ENCODE data around the gene RAB27B.
"Not testable (repeated sequence)": the region's sequence is repeated elsewhere in the genome, so short reads cannot be mapped to it uniquely, and the experiment has no call there.

Gene RAB27B, protein sequence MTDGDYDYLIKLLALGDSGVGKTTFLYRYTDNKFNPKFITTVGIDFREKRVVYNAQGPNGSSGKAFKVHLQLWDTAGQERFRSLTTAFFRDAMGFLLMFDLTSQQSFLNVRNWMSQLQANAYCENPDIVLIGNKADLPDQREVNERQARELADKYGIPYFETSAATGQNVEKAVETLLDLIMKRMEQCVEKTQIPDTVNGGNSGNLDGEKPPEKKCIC

GRCh38 chr18:54828281-54828881 lies at the start of gene RAB27B:
Gene RAB27B (plus strand): TSS chr18:54828477. CDS start chr18:54877586, 49,109 bp downstream.
- DNase-seq (ENCODE audit: low read depth): peak; percentile 24

- DNase-seq (ENCODE audit: low read depth): no peak
Observed at GRCh38 chr18:54780285-54780861, 47.9 kb upstream of the RAB27B start.

GRCh38 chr18:54780970-54781369 lies 47.3 kb upstream of the RAB27B start:
- no peak for DNase-seq (ENCODE audit: low read depth)

GRCh38 chr18:54783139-54783538 lies 45.1 kb upstream of the RAB27B start:
- no peak for DNase-seq (ENCODE audit: low read depth)

DNA sequence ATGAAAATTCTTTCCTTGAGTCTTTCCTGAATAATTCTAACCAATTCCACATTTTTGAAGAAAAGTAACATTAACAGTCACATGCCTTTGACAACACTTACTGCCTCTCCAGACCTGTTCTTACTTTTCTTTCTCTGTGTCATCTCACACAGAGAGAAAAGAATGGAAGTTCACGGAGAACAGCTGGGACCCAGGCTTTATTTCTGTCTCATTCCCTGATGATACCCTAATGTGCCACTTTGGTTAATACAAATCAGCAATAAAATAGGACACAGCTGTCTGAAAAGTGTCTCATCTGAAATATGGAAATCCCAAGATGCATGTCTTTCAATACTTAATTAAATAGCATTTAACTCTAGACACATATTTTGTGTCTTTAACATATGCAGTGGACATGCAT lies 42.1 kb upstream of the RAB27B start:
- DNase-seq (ENCODE audit: low read depth): no peak

- DNase-seq (ENCODE audit: low read depth): no peak
Observed at GRCh38 chr18:54787121-54787520, 41.2 kb upstream of the RAB27B start.

GRCh38 chr18:54787616-54788015 lies 40.7 kb upstream of the RAB27B start:
- DNase-seq (ENCODE audit: low read depth): peak; percentile 75

DNA sequence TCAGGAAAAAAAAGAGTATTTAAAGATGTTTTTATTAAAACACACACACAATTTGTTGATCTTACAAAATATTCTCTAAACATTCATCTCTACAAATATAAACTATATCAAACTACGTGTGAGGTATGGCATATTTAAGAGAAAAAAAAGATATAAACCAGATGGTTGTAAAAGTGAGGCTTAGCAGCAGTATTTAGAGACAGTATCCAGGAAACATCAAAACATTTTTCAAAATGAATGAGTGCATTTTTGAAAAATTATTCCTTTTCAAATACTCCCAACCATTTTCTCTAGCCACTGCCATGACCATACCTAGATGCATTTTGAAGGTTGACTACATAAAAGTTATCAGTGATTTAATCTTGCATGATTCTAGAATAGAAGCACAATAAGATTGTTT lies 38.2 kb upstream of the RAB27B start:
- no peak for DNase-seq (ENCODE audit: low read depth)

DNA sequence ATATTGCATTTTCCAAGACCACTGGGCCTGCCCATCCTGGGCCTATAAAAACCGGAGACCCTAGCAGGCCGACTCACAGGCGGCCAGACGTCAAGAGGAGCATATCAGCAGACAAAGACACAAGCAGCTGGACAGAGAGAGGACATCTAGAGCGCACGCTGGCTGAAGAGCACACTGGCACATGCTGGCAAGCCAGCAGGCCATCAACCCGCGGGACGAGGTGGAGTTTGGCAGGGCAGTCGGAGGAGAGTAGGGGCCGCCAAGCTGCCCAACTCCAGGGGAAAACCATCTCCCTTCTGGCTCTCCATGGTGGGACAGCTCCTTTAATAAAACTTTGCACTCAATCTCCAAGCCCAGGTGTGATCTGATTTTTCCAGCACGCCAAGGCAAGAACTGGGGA lies 36.6 kb upstream of the RAB27B start:
- DNase-seq (ENCODE audit: low read depth): no peak

- DNase-seq (ENCODE audit: low read depth): no peak
Observed at GRCh38 chr18:54792079-54792478, 36.2 kb upstream of the RAB27B start.

- no peak for DNase-seq (ENCODE audit: low read depth)
Observed at GRCh38 chr18:54794823-54795222, 33.5 kb upstream of the RAB27B start.

- DNase-seq (ENCODE audit: low read depth): no peak
Observed at GRCh38 chr18:54798186-54798585, 30.1 kb upstream of the RAB27B start.

DNA sequence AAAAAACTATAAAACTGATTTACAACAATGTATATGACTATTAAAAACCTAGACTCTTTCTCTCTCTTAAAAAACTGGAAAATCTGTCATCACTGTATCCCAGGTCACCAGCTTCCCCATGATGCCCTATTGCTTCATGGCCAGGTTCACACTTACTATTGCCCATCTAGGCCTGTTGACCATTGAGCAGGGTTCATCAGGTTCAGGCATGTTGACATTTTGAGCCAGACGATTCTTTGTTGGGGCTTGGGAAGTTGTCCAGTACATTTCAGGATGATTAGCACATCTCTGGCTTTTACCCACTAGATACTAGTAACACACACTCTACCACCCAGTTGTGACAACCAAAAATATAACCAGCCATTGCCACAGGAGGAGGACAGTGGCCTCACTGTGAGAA lies 26.9 kb upstream of the RAB27B start:
- DNase-seq (ENCODE audit: low read depth): no peak

- no peak for DNase-seq (ENCODE audit: low read depth)
Observed at GRCh38 chr18:54802178-54802577, 26.1 kb upstream of the RAB27B start.

DNA sequence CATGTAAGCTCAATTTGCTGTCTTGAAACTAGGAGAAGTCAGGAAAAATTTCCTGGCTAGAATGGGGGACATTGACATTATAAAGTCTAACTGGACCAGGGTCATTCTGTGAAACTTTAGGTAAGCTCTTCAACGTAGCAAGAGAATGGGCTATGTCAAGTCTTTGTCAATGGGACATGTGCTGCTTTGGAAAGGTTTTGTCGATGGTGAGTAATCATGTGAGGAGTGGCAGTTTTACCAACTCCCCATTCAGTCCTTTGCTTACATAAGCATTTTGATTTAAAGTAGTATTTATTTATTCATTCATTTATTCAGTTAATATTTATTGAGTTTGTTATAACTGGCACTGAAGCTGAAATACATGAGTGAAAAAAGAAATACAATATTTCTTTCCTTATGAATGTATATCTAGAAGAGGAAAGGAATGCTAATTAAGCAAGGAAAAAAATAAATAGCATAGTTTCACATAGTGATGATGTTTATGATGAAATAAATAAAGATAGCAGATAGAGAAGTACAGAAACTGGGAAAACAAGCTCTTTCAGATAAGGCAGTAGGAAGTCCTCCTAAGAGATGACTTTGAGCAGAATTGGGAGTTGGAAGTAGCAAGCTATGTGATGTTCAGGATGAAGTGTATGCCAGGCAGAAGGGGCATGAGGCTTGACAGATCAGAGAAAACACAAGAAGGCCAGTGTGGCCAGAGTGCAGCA lies 25.4 kb upstream of the RAB27B start:
- no peak for DNase-seq (ENCODE audit: low read depth)

DNA sequence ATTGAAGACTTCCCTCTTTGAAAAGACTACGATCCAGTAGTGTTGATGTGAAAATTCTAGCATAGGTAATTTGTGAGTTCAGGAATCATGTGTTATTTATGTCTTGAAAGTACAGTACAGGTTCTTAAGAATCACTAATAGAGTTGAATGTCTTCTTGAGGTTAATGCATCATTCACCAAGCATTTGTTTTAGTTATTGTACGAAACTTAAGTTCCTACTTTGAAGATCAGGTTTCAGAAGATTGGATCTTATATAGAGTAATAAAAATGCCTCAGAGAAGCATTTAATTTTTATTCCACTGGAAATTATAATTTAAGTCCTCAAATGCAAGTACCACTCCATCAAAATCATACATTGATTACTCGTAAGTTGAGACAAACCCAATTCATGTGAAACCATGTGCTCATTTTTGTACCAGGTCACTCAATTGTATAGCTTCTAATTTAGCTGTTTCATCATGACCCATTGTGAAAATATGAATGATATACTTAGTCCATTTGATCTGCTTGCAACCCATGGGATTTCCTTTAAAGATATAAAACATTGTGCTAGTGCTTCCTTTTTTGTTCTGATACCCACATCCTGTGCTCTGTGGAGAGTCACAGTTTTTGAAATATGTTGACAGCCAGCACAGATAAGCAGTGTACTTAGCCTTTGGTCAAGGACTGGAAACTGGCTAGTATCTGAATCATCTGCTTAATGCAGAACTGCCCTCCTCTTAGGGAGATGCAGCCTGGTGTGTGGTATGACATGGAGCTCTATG lies 22.5 kb upstream of the RAB27B start:
- DNase-seq (ENCODE audit: low read depth): no peak

- DNase-seq (ENCODE audit: low read depth): no peak
Observed at GRCh38 chr18:54806526-54806925, 21.8 kb upstream of the RAB27B start.

- no peak for DNase-seq (ENCODE audit: low read depth)
Observed at GRCh38 chr18:54807303-54807702, 21.0 kb upstream of the RAB27B start.

DNA sequence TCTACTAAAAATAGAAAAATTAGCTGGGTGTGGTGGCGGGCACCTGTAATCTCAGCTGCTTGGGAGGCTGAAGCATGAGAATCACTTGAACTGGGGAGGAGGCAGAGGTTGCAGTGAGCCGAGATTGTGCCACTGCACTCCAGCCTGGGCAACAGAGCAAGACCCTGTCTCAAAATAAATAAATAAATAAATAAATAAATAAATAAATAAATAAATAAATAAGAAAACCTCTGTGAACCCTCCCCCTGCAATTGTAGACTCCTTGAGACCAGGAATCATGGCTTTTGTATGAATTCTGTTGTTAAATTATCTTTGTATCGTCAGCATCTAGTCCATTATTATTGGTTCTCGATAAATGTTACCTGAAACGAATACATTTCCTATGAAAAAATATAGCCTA lies 17.6 kb upstream of the RAB27B start:
- not testable (repeated sequence) for DNase-seq (ENCODE audit: low read depth)

DNA sequence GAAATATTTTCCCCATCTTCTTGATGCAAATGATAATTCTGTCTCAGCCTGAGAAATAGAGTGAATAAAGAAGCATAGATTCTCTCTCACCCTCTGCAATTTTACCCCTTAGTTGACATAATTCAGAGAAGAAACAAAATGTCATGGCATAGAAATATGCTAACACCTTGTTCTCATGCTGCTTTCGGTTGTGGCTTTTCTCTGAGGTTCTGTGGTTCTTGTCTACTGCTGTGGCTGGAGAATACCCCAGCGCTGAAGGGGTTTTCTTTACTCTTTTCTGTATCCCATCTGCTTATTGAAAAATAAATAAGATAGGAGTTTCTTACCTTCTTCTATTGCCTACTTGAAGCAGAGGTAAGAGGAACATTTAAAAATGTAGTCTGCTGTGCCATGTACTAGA lies 15.4 kb upstream of the RAB27B start:
- DNase-seq (ENCODE audit: low read depth): no peak

GRCh38 chr18:54813305-54813704 lies 15.0 kb upstream of the RAB27B start:
- no peak for DNase-seq (ENCODE audit: low read depth)

- no peak for DNase-seq (ENCODE audit: low read depth)
Observed at GRCh38 chr18:54813977-54814565, 14.2 kb upstream of the RAB27B start.
